Osteoblast (primary cell): ENCODE measurements around the gene KCNQ1. TPM values are rescaled to one million over a fixed set of nuclear protein-coding genes. Genes with fewer than 3 reads are reported as not detected.

Experiments
- DNase-seq: peaks from one replicate; pipeline ENCODE4 v3.0.0; 2011; ENCODE audit warnings: low spot score, mixed read lengths; ENCODE audit not compliant: insufficient read length; ENCODE audit errors: missing footprints
- H2AFZ ChIP-seq: 2 replicates; pipeline ENCODE4 v1.6.0; 2011; ENCODE audit warnings: mild to moderate bottlenecking, low read length
- H3K27ac ChIP-seq: 2 replicates; pipeline ENCODE4 v1.5.1; 2011; ENCODE audit warnings: mild to moderate bottlenecking, low read depth, low read length, moderate library complexity
- H3K27me3 ChIP-seq: 2 replicates; pipeline ENCODE4 v1.6.0; 2012; ENCODE audit warnings: mild to moderate bottlenecking, control low read depth, inconsistent platforms, low read length, moderate library complexity; ENCODE audit not compliant: insufficient read depth
- H3K36me3 ChIP-seq: 2 replicates; pipeline ENCODE4 v1.5.1; 2011; ENCODE audit warnings: mild to moderate bottlenecking, low read length, control low read depth, moderate library complexity; ENCODE audit not compliant: insufficient read depth
- H3K4me1 ChIP-seq: 2 replicates; pipeline ENCODE4 v1.5.1; 2011; ENCODE audit warnings: mild to moderate bottlenecking, low read length, control low read depth, moderate library complexity; ENCODE audit not compliant: insufficient read depth
- H3K4me2 ChIP-seq: 2 replicates; pipeline ENCODE4 v1.6.0; 2011; ENCODE audit warnings: mild to moderate bottlenecking, low read length; ENCODE audit not compliant: insufficient read depth
- H3K4me3 ChIP-seq: fragments of 200-600 bp; sonication (generic); 3 replicates; pipeline ENCODE4 v1.5.1; 2012; ENCODE audit warnings: mild to moderate bottlenecking, low read length, inconsistent platforms; ENCODE audit not compliant: insufficient read depth
- H3K79me2 ChIP-seq: 2 replicates; pipeline ENCODE4 v1.6.0; 2012; ENCODE audit warnings: mild to moderate bottlenecking, low read length, control low read depth, inconsistent platforms; ENCODE audit not compliant: insufficient read depth
- H3K9me3 ChIP-seq: 2 replicates; pipeline ENCODE4 v1.5.1; 2011; ENCODE audit warnings: low read depth, low read length, control low read depth
- H4K20me1 ChIP-seq: 2 replicates; pipeline ENCODE4 v1.6.0; 2012; ENCODE audit warnings: mild to moderate bottlenecking, low read length, control low read depth; ENCODE audit not compliant: insufficient read depth
- CTCF ChIP-seq: IDR thresholded peaks from 2 replicates; pipeline ENCODE4 v1.5.1; 2011; ENCODE audit warnings: mild to moderate bottlenecking, low read depth, low read length, moderate library complexity; ENCODE audit errors: extremely low read depth
- total RNA-seq: library from RNA; depleted of rRNA; stranded (reverse); fragments of >200 nt; gene quantifications from 2 replicates; pipeline ENCODE4 v1.2.3, GENCODE V29; 2012

KCNQ1 gene
- total RNA-seq, 1 donor: not detected

DNA sequence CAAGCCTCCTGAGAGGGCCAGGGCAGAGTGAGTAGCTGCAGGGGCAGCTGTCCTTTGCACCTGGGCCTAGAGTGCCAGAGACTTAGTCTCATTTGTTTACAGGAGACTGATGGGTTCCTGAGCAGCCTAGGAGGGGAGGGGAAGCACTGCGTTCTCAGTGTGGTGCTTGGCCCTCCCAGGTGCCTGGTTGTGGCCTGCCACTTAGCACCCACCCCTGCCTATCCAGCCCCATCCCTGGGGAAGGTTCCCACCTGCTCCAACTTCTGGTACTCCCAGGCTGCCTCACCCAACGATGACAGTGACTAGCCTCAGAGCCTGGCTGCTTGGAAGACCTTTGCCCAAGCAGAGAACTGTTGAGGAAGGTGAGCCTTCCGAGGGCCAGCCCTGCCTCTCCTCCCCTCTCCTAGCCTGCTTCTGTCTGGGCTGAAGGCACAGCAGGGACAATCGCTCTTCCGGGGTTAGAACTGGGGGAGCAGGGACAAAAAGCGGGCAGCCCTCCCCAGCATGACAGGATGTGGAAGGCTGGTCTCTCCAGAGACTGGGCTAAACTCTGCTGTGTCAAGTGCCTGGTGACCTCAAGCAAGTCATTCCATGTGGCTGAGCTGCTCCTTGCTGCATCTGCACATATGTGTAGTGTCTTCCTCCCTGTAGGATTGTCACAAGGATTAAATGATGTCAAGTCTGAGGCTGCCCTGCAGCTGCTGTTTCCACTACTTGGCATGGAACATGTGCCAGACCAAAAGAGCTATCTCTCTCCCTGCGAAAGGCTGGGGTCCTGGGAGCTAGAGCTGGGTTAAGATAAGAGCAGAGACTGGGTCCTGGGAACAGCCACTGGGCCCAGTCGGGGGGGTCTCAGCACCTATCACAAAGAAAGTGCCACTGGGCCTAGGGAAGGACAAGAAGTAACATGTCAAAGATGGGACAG, 245.1 kb downstream of the KCNQ1 start:
- Histone ChIP-seq H3K27me3 (no peaks in the 10 kb centered on the region), H3K4me1 (peaks cover 7% of the 10 kb centered on the region), H3K27ac (no peak overlapping the region), H3K4me3 (no peak overlapping the region), H2AFZ (no peak overlapping the region), H3K36me3 (peaks cover 14% of the 10 kb centered on the region), H3K79me2 (peaks cover 100% of the 10 kb centered on the region), H3K9me3 (no peaks in the 10 kb centered on the region), H4K20me1 (peaks cover 89% of the 10 kb centered on the region), H3K4me2 (no peak overlapping the region)
- peak; percentile 37 for DNase-seq
- TF ChIP-seq CTCF: no peak

DNA sequence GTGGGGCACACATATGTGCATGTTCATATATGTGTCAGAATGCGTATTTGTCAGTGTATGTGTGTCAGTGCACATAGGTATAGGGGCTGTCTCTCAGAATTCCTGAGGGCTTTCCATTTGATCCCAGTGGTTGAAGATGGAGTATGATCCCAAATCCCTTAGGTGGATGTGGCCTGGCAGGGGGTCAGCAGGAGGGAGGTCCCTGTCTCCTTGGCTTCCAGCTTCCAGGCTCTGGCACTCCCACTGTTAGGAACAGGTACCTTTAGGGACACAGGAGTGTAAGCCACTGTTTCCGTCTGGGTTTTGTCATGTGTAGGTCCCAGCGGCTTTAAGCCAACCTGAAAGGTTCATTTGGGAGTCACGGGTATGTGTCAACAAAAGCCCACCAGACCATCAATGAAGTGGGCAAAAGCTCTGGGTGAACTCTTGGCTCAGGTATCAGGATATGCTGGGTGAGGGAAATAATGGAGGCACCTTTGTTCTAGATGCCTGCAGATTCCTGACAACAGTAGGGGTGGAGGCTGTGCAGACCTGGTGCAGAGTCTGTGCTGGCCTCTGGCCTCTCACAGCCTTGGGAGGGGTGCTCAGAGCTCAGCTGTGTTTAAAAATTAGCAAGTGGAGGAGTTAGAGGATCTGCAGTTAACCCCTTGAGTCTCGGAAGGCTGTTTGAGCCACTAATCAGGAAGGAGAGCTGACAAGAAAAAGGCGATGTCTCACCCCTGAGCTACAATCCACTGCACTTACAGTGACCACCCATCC, 246.0 kb downstream of the KCNQ1 start:
- H3K36me3 ChIP-seq: peaks cover 11% of the 10 kb centered on the region
- H3K4me2 ChIP-seq: no peak overlapping the region
- no peaks in the 10 kb centered on the region for H3K27me3 ChIP-seq
- H2AFZ ChIP-seq: no peak overlapping the region
- no peaks in the 10 kb centered on the region for H3K9me3 ChIP-seq
- H3K79me2 ChIP-seq: peaks cover 100% of the 10 kb centered on the region
- peaks cover 12% of the 10 kb centered on the region for H3K4me1 ChIP-seq
- DNase-seq: peak; percentile 65
- peaks cover 89% of the 10 kb centered on the region for H4K20me1 ChIP-seq
- no peak for TF ChIP-seq CTCF
- no peak overlapping the region for H3K4me3 ChIP-seq
- no peak overlapping the region for H3K27ac ChIP-seq

- no peak for TF ChIP-seq CTCF
- H2AFZ ChIP-seq: no peak overlapping the region
- H3K27me3 ChIP-seq: no peaks in the 10 kb centered on the region
- peaks cover 15% of the 10 kb centered on the region for H3K4me1 ChIP-seq
- no peak overlapping the region for H3K4me3 ChIP-seq
- peaks cover 100% of the 10 kb centered on the region for H3K79me2 ChIP-seq
- no peaks in the 10 kb centered on the region for H3K9me3 ChIP-seq
- peak; percentile 52 for DNase-seq
- no peak overlapping the region for H3K27ac ChIP-seq
- H3K4me2 ChIP-seq: no peak overlapping the region
- peaks cover 94% of the 10 kb centered on the region for H4K20me1 ChIP-seq
- H3K36me3 ChIP-seq: peaks cover 10% of the 10 kb centered on the region
Observed at GRCh38 chr11:2691355-2691761, 246.6 kb downstream of the KCNQ1 start.
